ENCODE data around the gene TRMT2A.

The TRMT2A gene

GRCh38 chr22:20132686-20133246 lies 15.7 kb upstream of the TRMT2A start:
- no peak for DNase-seq (ENCODE audit: low spot score)

GRCh38 chr22:20131859-20132685 lies 15.0 kb upstream of the TRMT2A start:
- DNase-seq (ENCODE audit: low spot score) = no peak

DNA sequence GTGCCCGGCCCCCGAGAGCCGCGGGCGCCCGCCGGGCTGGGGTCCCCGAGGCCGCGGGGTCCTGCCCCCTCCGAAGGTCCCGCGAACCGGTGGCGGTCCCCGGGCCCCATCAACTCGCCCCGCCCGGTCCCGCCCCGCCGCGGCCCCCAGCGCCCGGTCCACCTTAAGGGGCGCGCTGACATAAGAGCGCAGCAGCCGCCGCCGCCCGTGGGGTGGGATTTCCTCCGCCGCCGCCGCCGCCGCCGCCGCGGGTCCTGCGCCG lies 14.5 kb upstream of the TRMT2A start, which contains the start of gene ZDHHC8:
TSS of gene ZDHHC8 (plus strand) at position 208 of the 262 bp plus-strand sequence. CDS start 144 bp downstream, outside the sequence.
- no peak for DNase-seq (ENCODE audit: low spot score)

- DNase-seq (ENCODE audit: low spot score) = peak; percentile 76
These were observed 13.9 kb upstream of the TRMT2A start for GRCh38 chr22:20130731-20131596.

GRCh38 chr22:20130319-20130718 lies 13.3 kb upstream of the TRMT2A start:
- DNase-seq (ENCODE audit: low spot score) = peak; percentile 30

DNA sequence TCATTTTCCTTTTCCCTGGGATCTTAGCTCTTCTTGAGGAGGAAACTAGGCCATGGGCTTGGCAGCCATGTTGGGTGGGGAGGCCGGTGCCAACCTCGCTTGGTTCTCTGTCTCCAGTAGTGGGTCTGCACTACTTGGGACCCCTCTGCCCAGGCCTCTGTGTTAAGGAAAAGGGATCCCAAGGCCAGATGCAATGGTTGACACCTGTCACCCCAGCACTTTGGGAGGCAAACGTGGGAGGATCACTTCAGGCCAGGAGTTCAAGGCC lies 12.7 kb upstream of the TRMT2A start:
- no peak for DNase-seq (ENCODE audit: low spot score)

GRCh38 chr22:20128902-20129746 lies 12.1 kb upstream of the TRMT2A start:
- no peak for DNase-seq (ENCODE audit: low spot score)

GRCh38 chr22:20128619-20128901 lies 11.5 kb upstream of the TRMT2A start:
- no peak for DNase-seq (ENCODE audit: low spot score)

GRCh38 chr22:20127869-20128618 lies 11.0 kb upstream of the TRMT2A start:
- DNase-seq (ENCODE audit: low spot score) = no peak

DNA sequence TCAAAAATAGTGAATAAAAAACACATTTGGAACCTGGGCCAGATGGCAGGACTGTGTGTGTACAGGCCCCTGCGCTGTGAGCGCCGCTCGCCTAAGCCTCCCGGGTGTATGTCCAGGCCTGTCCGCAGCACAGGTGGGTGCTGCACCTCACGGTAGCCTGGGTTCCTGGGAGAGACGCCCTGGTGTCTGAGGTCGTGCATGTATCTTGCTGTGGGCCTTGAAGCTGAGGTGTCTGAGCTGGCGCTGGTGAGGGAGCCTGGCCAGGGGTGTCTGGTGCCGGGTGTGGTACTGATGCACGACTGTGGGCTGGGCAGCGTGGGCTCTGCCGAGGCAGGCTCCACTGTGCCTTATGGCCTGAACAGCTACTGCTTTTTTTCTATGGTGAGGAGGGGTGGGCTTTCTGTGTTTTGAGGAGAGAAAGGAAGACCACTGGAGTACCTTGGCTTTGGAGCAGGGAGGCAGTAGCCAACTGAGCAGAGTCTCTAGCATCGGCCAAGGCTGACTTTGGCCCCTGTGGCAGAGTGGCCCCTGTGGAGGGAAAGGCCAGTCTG lies 10.4 kb upstream of the TRMT2A start:
- DNase-seq (ENCODE audit: low spot score) = no peak

GRCh38 chr22:20126284-20127029 lies 9.4 kb upstream of the TRMT2A start:
- no peak for DNase-seq (ENCODE audit: low spot score)

GRCh38 chr22:20125201-20126174 lies 8.5 kb upstream of the TRMT2A start:
- no peak for DNase-seq (ENCODE audit: low spot score)

DNA sequence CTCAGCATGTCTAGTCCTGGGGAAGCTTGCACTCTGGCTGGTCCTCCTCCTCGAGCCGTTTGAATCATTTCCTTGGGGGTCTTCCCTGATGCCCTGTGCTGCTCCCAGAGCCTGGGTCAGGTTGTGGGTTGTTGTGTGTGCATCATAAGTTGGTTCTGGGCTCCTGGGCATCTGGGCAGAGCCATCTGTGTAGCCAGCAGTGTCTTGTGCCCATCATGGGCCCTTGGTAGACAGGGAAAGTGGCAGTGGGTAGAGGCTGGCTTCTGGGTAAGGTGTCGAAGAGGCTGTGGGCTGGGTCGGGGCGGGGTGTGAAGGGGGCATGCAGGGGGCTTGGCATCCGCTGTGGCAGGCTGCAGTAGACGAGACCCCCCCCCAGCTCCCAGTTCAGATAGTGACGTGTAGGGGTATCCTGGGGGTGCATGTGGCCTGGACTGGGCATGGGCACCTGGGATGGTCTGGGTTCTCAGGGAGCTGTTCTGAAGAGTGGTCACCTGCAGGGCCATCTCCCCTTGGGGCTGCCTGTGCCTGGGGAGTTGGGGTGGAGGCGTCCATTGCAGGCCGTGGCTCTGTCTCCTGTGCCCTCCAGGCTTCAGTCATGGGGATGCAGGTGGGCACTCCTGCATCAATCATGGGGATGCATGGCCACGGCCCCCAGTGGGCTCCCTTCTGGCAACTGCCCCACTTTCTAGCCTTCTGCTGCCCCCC lies 7.2 kb upstream of the TRMT2A start:
- no peak for DNase-seq (ENCODE audit: low spot score)

GRCh38 chr22:20123366-20124082 lies 6.5 kb upstream of the TRMT2A start:
- no peak for DNase-seq (ENCODE audit: low spot score)

DNA sequence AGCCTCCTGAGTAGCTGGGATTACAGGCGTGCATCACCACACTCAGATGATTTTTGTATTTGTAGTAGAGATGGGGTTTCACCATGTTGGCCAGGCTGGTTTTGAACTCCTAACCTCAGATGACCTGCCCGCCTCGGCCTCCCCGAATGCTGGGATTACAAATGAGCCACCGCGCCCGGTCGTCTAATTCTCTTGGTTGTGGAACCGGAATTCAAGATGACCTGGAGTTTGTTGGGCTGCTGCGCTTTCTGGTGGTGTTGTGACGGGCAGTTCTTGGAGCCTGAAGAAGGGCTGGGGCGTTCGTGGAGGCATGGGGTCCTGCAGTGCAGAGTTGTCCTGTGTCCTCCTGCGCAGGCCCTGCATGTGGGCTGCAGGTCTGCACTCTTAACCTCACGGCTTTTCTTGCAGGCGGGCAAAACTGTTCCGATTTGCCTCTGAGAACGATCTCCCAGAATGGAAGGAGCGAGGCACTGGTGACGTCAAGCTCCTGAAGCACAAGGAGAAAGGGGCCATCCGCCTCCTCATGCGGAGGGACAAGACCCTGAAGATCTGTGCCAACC lies 4.9 kb upstream of the TRMT2A start:
- no peak for DNase-seq (ENCODE audit: low spot score)

DNA sequence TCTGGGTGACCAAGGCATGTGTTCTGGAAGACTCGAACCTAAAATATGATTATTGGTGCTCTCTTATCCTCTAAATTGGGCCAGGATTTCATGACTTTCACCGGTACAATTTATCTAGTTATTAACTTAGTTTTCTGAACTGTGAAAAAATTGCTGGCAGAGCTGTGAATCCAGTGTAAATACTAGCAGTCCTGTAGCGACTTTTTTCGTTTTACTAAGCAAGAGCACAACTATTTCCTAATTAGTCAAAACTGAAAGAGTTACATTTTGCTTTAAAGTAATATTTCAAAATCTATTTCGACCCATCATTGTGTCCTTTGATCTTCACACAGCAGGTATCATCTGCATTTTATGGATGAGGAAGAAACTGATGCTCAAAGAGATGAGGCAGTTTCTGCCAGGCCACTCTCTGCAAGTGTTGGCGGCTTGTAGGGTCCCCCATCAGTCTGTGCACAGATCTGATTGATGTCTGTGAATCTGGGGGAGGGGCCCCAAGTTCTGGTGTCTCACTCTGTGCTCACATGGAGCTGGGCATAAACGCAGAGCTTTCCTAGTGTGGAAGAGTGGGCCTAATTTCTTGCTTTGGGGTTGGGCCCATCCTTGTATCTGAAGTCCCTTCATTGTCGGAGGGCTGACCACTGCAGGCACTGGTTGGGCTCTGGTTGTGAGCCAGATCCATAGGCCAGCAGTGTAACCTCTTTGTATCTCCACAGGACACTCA lies 1.4 kb upstream of the TRMT2A start:
- DNase-seq (ENCODE audit: low spot score) = no peak

DNA sequence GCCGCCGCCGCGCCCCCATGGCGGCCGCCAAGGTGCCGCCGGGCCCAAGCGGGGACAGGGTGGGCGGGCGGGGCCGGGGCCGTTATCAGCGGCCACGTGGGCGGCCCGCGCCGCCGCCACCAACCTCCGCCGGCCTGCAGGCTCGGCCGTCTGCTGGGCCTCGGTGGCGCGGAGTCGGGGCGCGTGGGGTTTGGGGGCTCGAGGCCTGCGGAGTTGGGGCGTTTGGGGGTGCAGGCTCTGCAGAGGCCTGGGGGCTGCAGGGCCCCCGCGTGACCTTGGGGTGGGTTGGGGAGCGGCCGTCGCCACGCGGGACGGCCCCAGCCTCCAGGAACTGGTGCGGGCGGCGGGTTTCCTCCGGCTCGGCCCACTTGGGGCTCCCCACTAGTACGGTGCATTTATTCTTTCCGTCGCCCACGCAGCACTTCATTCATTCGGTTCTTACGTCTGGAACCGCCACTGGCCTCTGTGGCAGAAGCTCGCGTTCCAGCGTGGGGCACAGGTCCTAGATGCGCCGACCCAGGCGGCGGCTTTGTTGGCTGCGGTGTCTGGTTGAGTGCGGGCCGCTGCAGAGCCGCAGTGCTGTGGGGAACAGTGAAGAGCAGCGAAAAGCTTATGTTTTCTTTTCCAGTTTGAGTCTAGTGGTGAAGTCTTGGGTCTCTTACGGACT lies 740 bp upstream of the TRMT2A start:
- DNase-seq (ENCODE audit: low spot score) = peak; percentile 28
